ENCODE measurements around the gene PDE5A. TPM values are rescaled to one million over a fixed set of nuclear protein-coding genes. Genes with fewer than 3 reads are reported as not detected.

The PDE5A gene
- total and polyA plus RNA-seq, 8 donors: 5.8 to 34.4 (median 19.9) TPM

DNA sequence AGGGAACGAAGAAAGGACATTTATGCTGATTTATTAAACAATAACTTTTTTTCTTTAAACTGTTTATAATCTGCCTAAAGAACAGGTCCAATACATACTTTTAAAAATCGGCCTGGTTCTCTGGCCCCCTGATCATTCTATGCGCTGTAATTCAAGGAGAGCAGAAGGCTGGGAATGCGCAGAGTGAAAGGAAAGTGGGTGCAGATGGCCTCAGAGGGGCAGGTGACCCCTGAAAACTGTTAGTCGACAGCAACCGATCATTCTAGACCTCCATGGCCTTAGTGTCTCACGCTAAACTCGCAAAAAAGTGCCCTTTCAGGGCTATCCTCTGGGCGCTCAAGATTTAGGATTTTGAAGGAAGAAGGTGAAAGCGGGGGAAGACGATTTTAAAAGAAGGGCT, 2.2 kb downstream of the PDE5A start:
- Histone ChIP-seq H3K27me3 (no peaks in the 10 kb centered on the region), H3K36me3 (no peaks in the 10 kb centered on the region), H3K4me3 (peak overlapping the region in 3 of 4 donors; percentile 54 to 82 (median 55)), H3K9me3 (no peaks in the 10 kb centered on the region), H3K4me1 (peaks cover 6 to 18% (median 11%) of the 10 kb centered on the region in 3 donors), H3K27ac (peak overlapping the region in 3 of 4 donors; percentile 25 to 89 (median 84))
- intact Hi-C loops (cut with DNase I): loop anchor here in 2 of 3 donors (5.0 to 10.0 kb wide), 3 partner anchors 62 to 421 kb away; no protein-coding TSS in a partner anchor
- TF ChIP-seq, protein P1, sequence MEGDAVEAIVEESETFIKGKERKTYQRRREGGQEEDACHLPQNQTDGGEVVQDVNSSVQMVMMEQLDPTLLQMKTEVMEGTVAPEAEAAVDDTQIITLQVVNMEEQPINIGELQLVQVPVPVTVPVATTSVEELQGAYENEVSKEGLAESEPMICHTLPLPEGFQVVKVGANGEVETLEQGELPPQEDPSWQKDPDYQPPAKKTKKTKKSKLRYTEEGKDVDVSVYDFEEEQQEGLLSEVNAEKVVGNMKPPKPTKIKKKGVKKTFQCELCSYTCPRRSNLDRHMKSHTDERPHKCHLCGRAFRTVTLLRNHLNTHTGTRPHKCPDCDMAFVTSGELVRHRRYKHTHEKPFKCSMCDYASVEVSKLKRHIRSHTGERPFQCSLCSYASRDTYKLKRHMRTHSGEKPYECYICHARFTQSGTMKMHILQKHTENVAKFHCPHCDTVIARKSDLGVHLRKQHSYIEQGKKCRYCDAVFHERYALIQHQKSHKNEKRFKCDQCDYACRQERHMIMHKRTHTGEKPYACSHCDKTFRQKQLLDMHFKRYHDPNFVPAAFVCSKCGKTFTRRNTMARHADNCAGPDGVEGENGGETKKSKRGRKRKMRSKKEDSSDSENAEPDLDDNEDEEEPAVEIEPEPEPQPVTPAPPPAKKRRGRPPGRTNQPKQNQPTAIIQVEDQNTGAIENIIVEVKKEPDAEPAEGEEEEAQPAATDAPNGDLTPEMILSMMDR (IDR thresholded peaks at IDR 0.05): no peak
- ATAC-seq (no peak), FAIRE-seq (no peak), DNase-seq (no peak)
- WGBS, 2 donors: 44 to 49% methylated on average over 11 of the region's 11 CpGs

DNA sequence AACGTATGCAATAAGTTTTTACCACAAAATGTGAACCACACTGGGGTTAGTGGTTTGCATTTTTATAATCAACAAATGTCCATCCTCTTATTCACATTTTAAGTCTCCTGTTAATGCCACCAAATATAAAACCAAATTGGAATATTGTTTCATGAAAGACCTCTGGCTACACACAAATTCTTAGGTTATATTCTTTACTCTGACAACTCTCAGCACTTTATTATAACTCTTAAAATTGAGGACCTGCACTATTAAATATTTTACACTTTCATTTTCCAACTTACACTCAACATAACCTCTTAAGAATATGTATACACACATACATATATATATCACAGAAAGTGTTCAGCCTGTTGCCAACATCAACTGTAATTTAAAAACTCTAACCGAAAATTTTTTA, 2.8 kb downstream of the PDE5A start:
- ATAC-seq: no peak
- WGBS, 2 donors: 50 to 65% methylated on average over 2 of the region's 2 CpGs
- no peaks in the 10 kb centered on the region for H3K36me3 ChIP-seq
- H3K27ac ChIP-seq: peak overlapping the region in 1 of 4 donors; percentile 84
- no peak for DNase-seq
- TF ChIP-seq, protein P1 (IDR thresholded peaks at IDR 0.05): no peak
- intact Hi-C loops (cut with DNase I): loop anchor here in 2 of 3 donors (5.0 to 10.0 kb wide), 3 partner anchors 61 to 422 kb away; no protein-coding TSS in a partner anchor
- peaks cover 6 to 18% (median 11%) of the 10 kb centered on the region in 3 donors for H3K4me1 ChIP-seq
- peak overlapping the region in 2 of 4 donors; percentile 54 to 82 for H3K4me3 ChIP-seq
- H3K27me3 ChIP-seq: no peaks in the 10 kb centered on the region
- H3K9me3 ChIP-seq: no peaks in the 10 kb centered on the region
- FAIRE-seq: no peak

DNA sequence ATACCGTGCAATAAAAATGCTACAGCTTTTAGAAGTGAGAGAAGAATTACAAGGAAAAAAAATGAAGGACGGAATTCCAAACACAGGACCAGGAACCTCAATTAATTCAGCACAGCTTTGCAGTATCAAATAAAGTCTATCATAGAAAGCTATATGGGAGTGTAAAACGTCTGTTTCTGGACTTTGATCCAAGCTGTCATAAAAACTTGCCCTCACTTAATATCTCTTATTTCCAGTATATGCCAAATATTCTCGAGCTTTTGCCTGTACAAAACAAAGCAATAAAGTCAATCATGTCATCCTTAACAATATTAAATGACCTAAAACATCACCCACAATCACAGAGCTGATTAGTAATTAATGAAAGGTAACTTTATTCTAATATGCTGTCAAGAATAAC, 4.2 kb downstream of the PDE5A start:
- Histone ChIP-seq H3K4me1 (peaks cover 6 to 17% (median 11%) of the 10 kb centered on the region in 3 donors), H3K36me3 (no peaks in the 10 kb centered on the region), H3K9me3 (no peaks in the 10 kb centered on the region), H3K27ac (no peak overlapping the region), H3K4me3 (no peak overlapping the region), H3K27me3 (no peaks in the 10 kb centered on the region)
- intact Hi-C loops (cut with DNase I): loop anchor here in 1 of 3 donors (10.0 kb wide), 1 partner anchor 60 kb away; no protein-coding TSS in a partner anchor
- 33 to 39% methylated on average over 4 of the region's 4 CpGs for WGBS, 2 donors
- DNase-seq (no peak), ATAC-seq (no peak), FAIRE-seq (no peak)
- TF ChIP-seq, protein P1 (IDR thresholded peaks at IDR 0.05): no peak

DNA sequence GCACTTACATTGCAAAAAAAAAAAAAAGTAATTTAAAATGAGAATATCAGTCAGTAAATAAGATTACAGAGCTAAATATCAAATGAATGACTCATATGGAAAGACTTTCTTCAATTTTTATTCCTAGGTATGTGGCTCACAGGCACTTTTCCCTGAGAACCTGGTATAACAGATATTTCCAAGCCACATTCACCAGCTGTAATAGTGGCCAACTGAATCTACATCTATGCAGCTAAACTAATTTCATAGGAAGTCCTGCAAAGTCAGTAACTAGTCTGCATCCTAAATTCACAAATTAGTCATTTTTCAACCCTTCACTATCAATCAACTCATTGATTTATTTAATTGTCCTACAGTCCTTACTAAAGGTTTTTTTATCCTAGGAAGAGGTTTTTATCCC, 5.6 kb downstream of the PDE5A start:
- Histone ChIP-seq H3K36me3 (no peaks in the 10 kb centered on the region), H3K4me1 (peaks cover 6 to 14% (median 11%) of the 10 kb centered on the region in 3 donors), H3K4me3 (no peak overlapping the region), H3K9me3 (no peaks in the 10 kb centered on the region), H3K27me3 (no peaks in the 10 kb centered on the region), H3K27ac (no peak overlapping the region)
- FAIRE-seq: no peak
- TF ChIP-seq, protein P1 (IDR thresholded peaks at IDR 0.05): no peak
- ATAC-seq: no peak
- intact Hi-C loops (cut with DNase I): loop anchor here in 1 of 3 donors (10.0 kb wide), 1 partner anchor 58 kb away; no protein-coding TSS in a partner anchor
- no peak for DNase-seq

- intact Hi-C loops (cut with DNase I): no loop called here
- DNase-seq (no peak), ATAC-seq (no peak), FAIRE-seq (no peak)
- H3K4me3 ChIP-seq: no peak overlapping the region
- H3K9me3 ChIP-seq: no peaks in the 10 kb centered on the region
- peaks cover 0 to 7% (median 6%) of the 10 kb centered on the region in 3 donors for H3K4me1 ChIP-seq
- TF ChIP-seq, protein P1 (IDR thresholded peaks at IDR 0.05): no peak
- no peaks in the 10 kb centered on the region for H3K27me3 ChIP-seq
- no peak overlapping the region for H3K27ac ChIP-seq
- no peaks in the 10 kb centered on the region for H3K36me3 ChIP-seq
These were observed 13.4 kb downstream of the PDE5A start for GRCh38 chr4:119615068-119615719.
